K562 (cell line): ENCODE results near the gene SYNGR1. TPM values are rescaled to one million over a fixed set of nuclear protein-coding genes. Genes with fewer than 3 reads are reported as not detected.

Experiments used
- ATAC-seq: fragments of 200-7000 bp; cut with Tn5 transposase; 3 replicates; pipeline ENCODE4 v1.9.1; 2020; ENCODE audit warnings: moderate library complexity
- BruUV-seq: library from RNA; stranded (reverse); fragments of 400-500 nt; replicated peaks from 2 replicates; lab custom pipeline; 2021; lab: Mats Ljungman, UMichigan
- CTCF ChIA-PET: fragments of 300-600 bp; formaldehyde crosslinking; extraction: SDS; loops from one replicate; lab custom pipeline; 2021; ENCODE audit warnings: low intra/inter-chr PET ratio; lab: Yijun Ruan, JAX
- POLR2A ChIA-PET: fragments of 300-600, 350-650 bp; sonication (Branson Sonifier 250); formaldehyde crosslinking; extraction: SDS; loops from one replicate; lab custom pipeline; 2021; ENCODE audit warnings: antibody characterized with exemption, inconsistent platforms; lab: Yijun Ruan, JAX
- DNase-seq, 4 experiments: peaks; one replicate each; pipeline versions ENCODE4 v3.0.0 to v3.0.0-alpha.2; 2011 to 2018; ENCODE audit warnings: low spot score in 3 of 4, mixed read lengths in 3 of 4; ENCODE audit errors: extremely low read depth in 1 of 4
- FAIRE-seq: peaks from 2 replicates; lab custom pipeline; 2011; peaks lifted over from hg19 to GRCh38; lab: Jason Lieb, UNC
- H2AFZ ChIP-seq: 2 replicates; pipeline ENCODE4 v1.6.0; 2011; ENCODE audit warnings: low read depth, low read length, control low read depth, inconsistent platforms
- H3K27ac ChIP-seq: fragments of 200-600 bp; 3 replicates; pipeline ENCODE4 v1.8.0; 2011; ENCODE audit warnings: low read depth, mild to moderate bottlenecking, control low read depth, inconsistent platforms, low read length, moderate library complexity, mixed read lengths; ENCODE audit errors: extremely low read depth
- H3K27me3 ChIP-seq, 2 experiments: fragments of 300-600 bp in 1 of 2; 2 replicates in 1 of 2; 3 replicates in 1 of 2; pipeline versions ENCODE4 v1.6.0 to v1.8.0; 2011; ENCODE audit warnings: inconsistent platforms in 2 of 2, low read length in 2 of 2, mild to moderate bottlenecking in 1 of 2, mixed read lengths in 1 of 2, moderate library complexity in 1 of 2; ENCODE audit not compliant: control insufficient read depth in 2 of 2, insufficient read depth in 2 of 2
- H3K36me3 ChIP-seq: fragments of 300-600 bp; 3 replicates; pipeline ENCODE4 v1.8.0; 2011; ENCODE audit warnings: mild to moderate bottlenecking, low read length, inconsistent platforms; ENCODE audit not compliant: control insufficient read depth, insufficient read depth
- H3K4me1 ChIP-seq, 2 experiments: fragments of 200-600 bp in 1 of 2; replicated peaks in 1 of 2; 2 replicates in 1 of 2; 3 replicates in 1 of 2; pipeline versions ENCODE4 v1.5.1 to v1.8.0; 2011; ENCODE audit warnings: inconsistent platforms in 2 of 2, low read length in 2 of 2, mild to moderate bottlenecking in 1 of 2, mixed read lengths in 1 of 2, moderate library complexity in 1 of 2; ENCODE audit not compliant: control insufficient read depth in 2 of 2, insufficient read depth in 2 of 2
- H3K4me2 ChIP-seq: 2 replicates; pipeline ENCODE4 v1.6.1; 2011; ENCODE audit warnings: low read length, control low read depth, inconsistent platforms, mixed read lengths; ENCODE audit not compliant: insufficient read depth
- H3K4me3 ChIP-seq: fragments of 200-600 bp; sonication (generic), shearing (Covaris generic); 2 replicates; pipeline ENCODE4 v1.5.1; 2016; ENCODE audit warnings: control low read depth, inconsistent platforms
- H3K79me2 ChIP-seq: fragments of 200-600 bp; 3 replicates; pipeline ENCODE4 v1.8.0; 2011; ENCODE audit warnings: low read length, inconsistent platforms; ENCODE audit not compliant: control insufficient read depth, insufficient read depth
- H3K9ac ChIP-seq, 2 experiments: 2 replicates each; pipeline versions ENCODE4 v1.6.0 to v1.6.1; 2011; ENCODE audit warnings: low read depth in 2 of 2, low read length in 2 of 2, control low read depth in 1 of 2, inconsistent platforms in 1 of 2, mild to moderate bottlenecking in 1 of 2, mixed read lengths in 1 of 2; ENCODE audit not compliant: insufficient read depth in 1 of 2
- H3K9me1 ChIP-seq: one replicate; pipeline ENCODE4 v1.6.0; 2011; ENCODE audit warnings: inconsistent platforms, mild to moderate bottlenecking, low read length, moderate library complexity; ENCODE audit not compliant: control insufficient read depth, insufficient read depth
- H3K9me3 ChIP-seq: replicated peaks from 2 replicates; pipeline ENCODE4 v1.5.1; 2011; ENCODE audit warnings: low read depth, low read length, inconsistent platforms; ENCODE audit not compliant: control insufficient read depth, insufficient read depth
- H4K20me1 ChIP-seq: replicated peaks from 2 replicates; pipeline ENCODE4 v1.6.1; 2011; ENCODE audit warnings: low read length, inconsistent platforms, mixed read lengths; ENCODE audit not compliant: control insufficient read depth, insufficient read depth
- ARID1B ChIP-seq: fragments of 450-650 bp; IDR thresholded peaks from 2 replicates; pipeline ENCODE4 v1.6.1; 2016; ENCODE audit warnings: antibody characterized with exemption, mild to moderate bottlenecking, inconsistent platforms
- CBX8 ChIP-seq: fragments of 200-600 bp; sonication (generic); IDR thresholded peaks from 2 replicates; pipeline ENCODE4 v1.6.1; 2012; ENCODE audit warnings: borderline replicate concordance, mixed run types, low read depth, mild to moderate bottlenecking, moderate library complexity, mixed read lengths, low read length, control low read depth, inconsistent platforms; ENCODE audit not compliant: poor library complexity, severe bottlenecking; ENCODE audit errors: extremely low read depth
- CHD1 ChIP-seq: fragments of 200-600 bp; sonication (generic); IDR thresholded peaks from one replicate; pipeline ENCODE4 v1.6.1; 2012; ENCODE audit warnings: mild to moderate bottlenecking, moderate library complexity, low read length, inconsistent platforms
- HNRNPLL ChIP-seq: fragments of 200-400 bp; formaldehyde crosslinking; IDR thresholded peaks from 2 replicates; pipeline ENCODE4 v1.6.1; 2017; ENCODE audit warnings: low read length, low read depth, mild to moderate bottlenecking; ENCODE audit not compliant: poor library complexity, severe bottlenecking
- KDM4B ChIP-seq, 2 experiments: fragments of 450-650 bp in 1 of 2; sonication (generic) in 1 of 2; IDR thresholded peaks; 2 replicates each; pipeline ENCODE4 v1.6.1; 2016 to 2017; ENCODE audit warnings: borderline replicate concordance in 2 of 2, antibody characterized with exemption in 1 of 2, low read depth in 1 of 2, mild to moderate bottlenecking in 1 of 2
- MYC ChIP-seq, 2 experiments: fragments of 250-450 bp in 1 of 2; sonication (Bioruptor Pico) in 1 of 2; IDR thresholded peaks; 2 replicates each; pipeline versions ENCODE4 v1.5.1 to v1.6.1; 2012 to 2021; ENCODE audit warnings: low read depth in 2 of 2, borderline replicate concordance in 1 of 2, improper control_type of control experiment in 1 of 2, low read length in 1 of 2, mild to moderate bottlenecking in 1 of 2, moderate library complexity in 1 of 2
- NCOR1 ChIP-seq: fragments of 450-650 bp; IDR thresholded peaks from 2 replicates; pipeline ENCODE4 v1.6.1; 2016; ENCODE audit warnings: mild to moderate bottlenecking, moderate library complexity
- NR2C2 ChIP-seq, 2 experiments: fragments of 200-800 bp in 1 of 2; sonication (Bioruptor generic) in 1 of 2; sonication (generic) in 1 of 2; formaldehyde crosslinking in 1 of 2; IDR thresholded peaks; 2 replicates each; pipeline versions ENCODE4 v1.6.1 to v1.8.0; 2016 to 2022; ENCODE audit warnings: mild to moderate bottlenecking in 1 of 2, missing compliant biosample characterization in 1 of 2, missing genetic modification characterization in 1 of 2, missing genetic modification reagents in 1 of 2
- PRMT5 ChIP-seq: sonication (generic); formaldehyde crosslinking; IDR thresholded peaks from 2 replicates; pipeline ENCODE4 v1.5.0; 2020; ENCODE audit warnings: missing genetic modification reagents
- RB1 ChIP-seq: fragments of 450-650 bp; IDR thresholded peaks from 2 replicates; pipeline ENCODE4 v1.6.1; 2017; ENCODE audit warnings: low read depth, mild to moderate bottlenecking
- SMAD4 ChIP-seq: fragments of 250-450 bp; sonication (Bioruptor Pico); conservative IDR thresholded peaks from 2 replicates; pipeline ENCODE4 v1.8.0; 2021; ENCODE audit warnings: inconsistent platforms, mild to moderate bottlenecking, moderate library complexity
- STAT6 ChIP-seq: sonication (generic); formaldehyde crosslinking; IDR thresholded peaks from 2 replicates; pipeline ENCODE4 v1.8.1; 2023; ENCODE audit warnings: mild to moderate bottlenecking, missing genetic modification reagents
- ZHX1 ChIP-seq: fragments of 150-350 bp; conservative IDR thresholded peaks from 2 replicates; pipeline ENCODE4 v1.6.1; 2014; ENCODE audit warnings: low read length
- ZNF175 ChIP-seq: fragments of 200-800 bp; sonication (Bioruptor generic); IDR thresholded peaks from 2 replicates; pipeline ENCODE4 v1.6.1; 2016; ENCODE audit warnings: low read depth, mild to moderate bottlenecking, missing genetic modification characterization, missing compliant biosample characterization
- ZNF561 ChIP-seq: fragments of 450-650 bp; formaldehyde crosslinking; conservative IDR thresholded peaks from 2 replicates; pipeline ENCODE4 v1.4.0; 2020; ENCODE audit warnings: mild to moderate bottlenecking, moderate library complexity
- ZNF668 ChIP-seq: fragments of 250-450 bp; sonication (Bioruptor Pico); IDR thresholded peaks from 2 replicates; pipeline ENCODE4 v1.8.0; 2022; ENCODE audit warnings: mild to moderate bottlenecking, inconsistent platforms
- ZNF695 ChIP-seq: fragments of 450-650 bp; formaldehyde crosslinking; IDR thresholded peaks from 2 replicates; pipeline ENCODE4 v1.4.0; 2020; ENCODE audit warnings: mild to moderate bottlenecking, moderate library complexity
- WGBS: fragments of 100-300 bp; shearing (Covaris generic); methylation state at CpG from one replicate; pipeline ENCODE4 v1.1.6; 2016; ENCODE audit warnings: low coverage, mixed read lengths; ENCODE audit not compliant: insufficient coverage; ENCODE audit errors: missing lambda C conversion rate; 5-methylcytosine and 5-hydroxymethylcytosine counted together
- in situ Hi-C: fragments of 300-500 bp; cut with MboI; formaldehyde crosslinking; loops from 4 replicates; pipeline ENCODE4 v1.15.0; 2018; ENCODE audit warnings: inconsistent platforms, mixed read lengths
- intact Hi-C: fragments of 100-400 bp; cut with micrococcal nuclease; formaldehyde crosslinking; loops from 2 replicates; pipeline ENCODE4 v1.14.2; 2022
- polyA plus RNA-seq, 8 experiments: library from polyadenylated mRNA; depleted of rRNA in 4 of 8; stranded (reverse) in 5 of 8; unstranded in 3 of 8; fragments of >200 nt; fragmentation: Nextera tagmentation in 2 of 8; fragmentation: Illumina TruSeq in 1 of 8; extraction: Ambion mirVana in 2 of 8; extraction: Trizol in 1 of 8; gene quantifications; 2 replicates each; pipeline versions ENCODE4 v1.2.1 to v1.2.3, GENCODE V29; 2011 to 2014; ENCODE audit warnings: inconsistent platforms in 1 of 8, missing spikeins in 1 of 8
- total RNA-seq, 7 experiments: library from RNA; depleted of rRNA in 6 of 7; stranded (reverse); fragments of >200 nt in 6 of 7; fragmentation: Illumina TruSeq in 2 of 7; extraction: Trizol in 2 of 7; gene quantifications; 2 replicates each; pipeline versions ENCODE4 v1.2.1 to v1.2.3, GENCODE V29; 2011 to 2021; ENCODE audit warnings: low replicate concordance in 1 of 7

Gene SYNGR1
- total and polyA plus RNA-seq, 9 of the 15 experiments (the other 6 are each of a cell fraction or from before 2014, with no cell fraction given) = 1.8 to 15.9 (median 5.5) TPM

GRCh38 chr22:39431216-39431801 lies 81.5 kb downstream of the SYNGR1 start:
- Histone ChIP-seq H3K9me1 (no peaks in the 10 kb centered on the region), H3K79me2 (no peaks in the 10 kb centered on the region), H3K27ac (no peak overlapping the region), H3K4me1 (peaks cover 0 to 33% of the 10 kb centered on the region in 2 experiments; a peak in 3 of 5 replicates), H3K27me3 (no peaks in the 10 kb centered on the region), H4K20me1 (no peaks in the 10 kb centered on the region), H3K4me2 (no peak overlapping the region), H2AFZ (no peak overlapping the region), H3K9me3 (no peaks in the 10 kb centered on the region), H3K9ac (no peak overlapping the region), H3K4me3 (no peak overlapping the region), H3K36me3 (peaks cover 52% of the 10 kb centered on the region)
- 90% methylated on average over 6 of the region's 11 CpGs for WGBS
- in situ Hi-C loops = no loop called here
- TF ChIP-seq SMAD4 (CRISPR knock-in tag) (no peak), HNRNPLL (no peak), NR2C2 (CRISPR knock-in tag; IDR thresholded peaks at IDR 0.05) (no peak), NR2C2 (tag; IDR thresholded peaks at IDR 0.05) (no peak), KDM4B (IDR thresholded peaks at IDR 0.05; ENCODE audit: borderline replicate concordance in 2 of 2, low read depth in 1 of 2) (no peak), ARID1B (no peak), RB1 (no peak), ZNF668 (no peak), STAT6 (CRISPR knock-in tag) (no peak), NCOR1 (no peak), PRMT5 (no peak), ZNF175 (CRISPR knock-in tag) (no peak), CBX8 (no peak), ZNF695 (CRISPR knock-in tag) (no peak), ZHX1 (no peak), MYC (IDR thresholded peaks at IDR 0.05; ENCODE audit: low read depth, low read length) (no peak), MYC (CRISPR knock-in tag; IDR thresholded peaks at IDR 0.05; ENCODE audit: borderline replicate concordance, low read depth) (no peak), ZNF561 (CRISPR knock-in tag) (no peak), CHD1 (no peak)
- no peak for FAIRE-seq
- POLR2A ChIA-PET = no interaction called here
- no peak for ATAC-seq
- CTCF ChIA-PET = no interaction called here
- intact Hi-C loops = no loop called here
- no peak for DNase-seq
- no TSS peak for BruUV-seq
